Stimulated activated CD8-positive, alpha-beta memory T cell treated with anti-CD3 and anti-CD28 coated beads, Interleukin-4, amount 100 ng/mL, for 24 hours (primary cell): ENCODE results near the gene CD86.
"Not testable (repeated sequence)": the region's sequence is repeated elsewhere in the genome, so short reads cannot be mapped to it uniquely, and the experiment has no call there.

Source experiments
- DNase-seq: peaks from one replicate; pipeline ENCODE4 v3.0.0-alpha.2; 2020; ENCODE audit warnings: low read depth

CD86 gene, protein sequence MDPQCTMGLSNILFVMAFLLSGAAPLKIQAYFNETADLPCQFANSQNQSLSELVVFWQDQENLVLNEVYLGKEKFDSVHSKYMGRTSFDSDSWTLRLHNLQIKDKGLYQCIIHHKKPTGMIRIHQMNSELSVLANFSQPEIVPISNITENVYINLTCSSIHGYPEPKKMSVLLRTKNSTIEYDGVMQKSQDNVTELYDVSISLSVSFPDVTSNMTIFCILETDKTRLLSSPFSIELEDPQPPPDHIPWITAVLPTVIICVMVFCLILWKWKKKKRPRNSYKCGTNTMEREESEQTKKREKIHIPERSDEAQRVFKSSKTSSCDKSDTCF

DNA sequence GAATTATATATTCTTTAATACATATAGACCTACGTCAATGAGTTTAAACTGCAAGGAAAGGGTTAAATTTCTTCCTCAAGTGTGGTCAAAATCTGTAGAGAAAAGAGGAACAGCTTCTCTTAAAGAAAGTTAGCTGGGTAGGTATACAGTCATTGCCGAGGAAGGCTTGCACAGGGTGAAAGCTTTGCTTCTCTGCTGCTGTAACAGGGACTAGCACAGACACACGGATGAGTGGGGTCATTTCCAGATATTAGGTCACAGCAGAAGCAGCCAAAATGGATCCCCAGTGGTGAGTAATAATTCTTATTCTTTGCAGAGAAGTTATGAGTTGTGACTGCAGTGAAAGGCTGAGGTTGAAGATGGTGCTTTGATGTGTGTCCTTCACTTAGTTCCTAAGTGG lies at the start of gene CD86:
TSS of gene CD86 (plus strand) at position 148 of the 400 bp plus-strand sequence. CDS start at position 276, 128 bp downstream.
- DNase-seq, result no peak

DNA sequence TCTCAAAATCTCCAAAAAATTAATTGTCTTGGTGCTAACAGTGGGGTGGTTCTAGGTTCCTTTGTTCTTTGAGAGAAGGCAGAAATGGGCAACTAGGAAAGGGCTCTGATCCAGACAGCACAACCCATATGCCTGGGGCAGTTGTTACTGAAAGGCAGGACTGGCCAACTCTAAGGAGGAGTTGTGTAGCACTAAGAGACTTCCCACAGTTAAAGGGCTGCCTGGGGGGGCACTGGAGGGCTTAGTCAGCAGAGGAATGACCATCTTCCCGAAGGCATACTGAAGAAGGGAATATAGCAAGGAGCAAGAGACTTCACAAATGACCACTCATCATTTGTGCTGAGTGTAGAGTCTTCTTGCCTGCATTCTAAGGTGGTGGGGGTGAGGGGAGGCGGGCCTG lies 48.9 kb upstream of the CD86 start:
- DNase-seq, result no peak

DNA sequence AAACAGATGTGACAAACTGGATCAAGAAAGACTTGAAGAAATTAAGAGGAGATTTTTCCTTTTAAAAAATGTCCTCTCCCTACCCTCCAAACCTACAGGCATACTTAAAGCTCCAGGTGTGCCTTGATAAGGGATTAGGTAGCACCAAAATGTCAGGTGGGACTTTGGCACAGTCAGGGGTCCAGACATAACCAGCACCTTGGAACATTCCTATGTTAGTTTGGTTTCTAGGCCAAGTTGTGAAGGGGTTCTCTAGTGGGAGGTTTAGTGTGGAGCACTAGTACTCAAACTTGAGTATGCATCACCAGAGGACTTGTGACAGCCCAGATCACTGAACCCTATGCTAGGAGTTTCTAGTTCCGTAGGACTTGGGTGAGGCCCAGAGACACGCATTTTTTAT lies 47.0 kb upstream of the CD86 start:
- DNase-seq, result no peak

DNA sequence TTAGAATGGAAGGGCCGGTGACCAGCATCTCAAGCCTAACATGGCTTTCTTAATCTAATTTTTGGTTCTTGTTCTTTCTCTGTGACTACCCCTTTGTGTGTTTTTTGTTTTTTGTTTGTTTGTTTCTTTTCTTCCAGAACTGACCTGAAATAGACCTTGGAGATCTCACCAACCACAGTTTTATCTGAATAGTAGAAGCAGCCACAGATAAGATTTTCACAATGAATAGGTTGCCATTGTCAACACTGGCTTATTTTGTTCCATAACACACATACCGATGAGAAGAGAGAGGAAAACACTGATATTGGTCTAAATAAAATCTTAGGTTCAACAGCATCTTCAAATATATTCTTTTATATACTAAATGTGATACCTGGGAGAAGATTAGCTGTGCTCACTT lies 44.7 kb upstream of the CD86 start:
- DNase-seq, result no peak

DNA sequence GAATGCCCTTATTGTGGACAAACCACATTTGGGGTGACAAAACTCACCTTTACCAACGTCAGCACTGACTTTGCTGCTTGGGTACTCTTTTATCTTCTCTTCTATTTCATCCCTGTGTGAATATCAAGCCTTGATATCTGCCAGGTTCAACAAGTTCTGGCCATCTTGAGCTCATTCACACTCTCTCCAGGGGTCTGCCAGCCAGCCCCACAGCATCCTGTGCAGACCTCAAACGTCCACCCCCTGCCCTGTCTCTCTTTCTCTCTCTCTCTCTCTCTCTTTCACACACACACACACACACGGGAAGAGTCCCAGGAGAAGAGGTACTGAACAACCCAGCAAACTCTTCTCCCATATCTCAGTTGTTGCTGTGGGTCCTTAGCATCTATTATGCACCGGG lies 43.8 kb upstream of the CD86 start:
- no peak for DNase-seq

DNA sequence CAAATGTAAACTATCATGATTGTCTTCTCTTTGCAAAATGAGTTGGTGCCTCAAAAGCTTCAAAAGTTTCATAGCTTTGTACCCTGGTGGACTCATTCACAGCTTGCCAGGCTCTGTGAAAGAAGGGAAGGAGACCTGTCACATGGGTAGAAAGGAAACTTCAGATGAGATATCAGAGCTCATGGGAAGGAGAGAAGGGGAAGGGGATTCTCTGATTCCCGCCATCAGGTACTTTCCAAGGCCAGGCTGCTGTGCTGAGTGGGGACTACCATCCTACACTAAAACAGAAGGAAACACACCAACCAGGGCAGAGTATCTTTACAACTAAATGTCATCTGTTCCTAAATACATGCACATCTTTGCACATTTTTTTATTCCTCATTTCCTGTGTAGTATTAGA lies 42.3 kb upstream of the CD86 start:
- DNase-seq, result no peak

DNA sequence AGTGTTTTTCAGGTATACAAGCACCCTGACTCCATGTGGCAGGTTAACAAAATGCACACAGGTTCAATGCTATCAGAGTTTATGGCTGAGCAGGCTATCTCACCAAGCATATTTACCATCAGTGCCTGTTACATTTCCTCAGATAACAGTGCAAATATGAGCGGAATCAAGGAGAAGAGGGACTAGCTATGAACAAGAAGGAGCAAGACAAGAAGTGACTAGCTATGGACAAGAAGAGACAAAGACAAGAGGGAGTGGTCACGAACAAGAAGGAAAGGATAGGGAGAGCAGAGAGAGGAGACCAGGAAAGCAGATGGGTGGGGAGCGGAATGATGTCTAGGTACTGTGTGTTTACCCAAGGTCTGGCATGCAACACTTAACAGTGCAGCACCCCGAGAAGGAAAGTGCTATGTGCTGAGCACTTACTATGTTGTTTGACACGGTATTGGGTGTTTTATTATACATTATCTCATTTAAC lies 41.7 kb upstream of the CD86 start:
- DNase-seq, result no peak

DNA sequence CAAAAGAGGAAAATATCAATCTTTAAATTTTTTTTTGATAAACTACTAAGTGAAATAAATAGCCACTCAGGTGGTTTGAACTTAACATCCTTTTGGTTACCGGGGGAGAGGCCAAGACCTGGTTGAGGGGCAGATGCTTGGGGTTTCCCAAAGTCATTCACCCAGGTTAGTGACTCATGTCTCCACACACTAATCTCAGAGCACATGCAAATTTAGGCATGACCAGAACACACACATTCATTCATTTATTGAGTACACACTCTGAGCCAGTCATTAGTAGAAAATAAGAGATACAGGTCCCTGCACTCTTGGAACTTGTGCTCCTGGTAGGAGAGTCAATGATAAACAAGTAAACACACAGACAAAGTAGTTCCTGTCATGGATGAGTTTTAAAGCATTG lies 40.4 kb upstream of the CD86 start:
- no peak for DNase-seq

DNA sequence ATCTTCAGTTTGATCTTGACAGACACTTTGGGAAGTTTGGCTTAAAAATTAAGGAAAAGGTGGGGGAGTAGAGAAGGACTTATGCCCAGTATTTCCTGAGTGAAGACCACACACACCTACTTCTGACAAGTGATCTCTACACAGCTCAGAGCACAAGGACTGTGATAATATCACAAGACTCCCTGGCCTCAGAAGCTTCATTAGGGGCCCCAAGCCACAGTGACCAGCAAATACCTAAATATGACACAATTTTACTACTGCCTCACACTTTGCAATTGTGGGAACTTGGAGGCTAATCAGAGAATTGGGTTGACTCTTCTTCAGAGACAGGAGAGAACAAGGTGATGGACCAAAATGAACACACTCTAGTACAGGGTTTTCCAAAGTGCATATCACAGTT lies 35.7 kb upstream of the CD86 start:
- no peak for DNase-seq

DNA sequence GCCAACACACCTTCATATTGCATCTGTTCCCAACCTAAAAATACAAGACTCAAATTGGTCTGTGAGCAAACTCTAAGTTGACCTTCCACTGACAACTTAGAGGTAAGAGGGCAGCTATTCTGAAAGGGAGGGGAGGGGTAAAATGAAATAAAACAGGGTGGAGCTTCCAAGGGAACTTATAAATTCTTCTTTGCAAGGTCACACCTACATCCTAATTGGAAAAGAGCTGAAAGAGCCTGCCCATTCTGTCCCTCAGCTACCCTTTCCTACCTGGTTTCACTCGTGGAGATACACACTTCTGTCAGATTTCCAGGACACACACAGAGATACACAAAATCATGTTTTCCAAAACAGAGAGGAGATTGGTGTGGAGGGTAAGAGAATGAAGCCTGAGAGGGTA lies 34.1 kb upstream of the CD86 start:
- DNase-seq, result no peak

DNA sequence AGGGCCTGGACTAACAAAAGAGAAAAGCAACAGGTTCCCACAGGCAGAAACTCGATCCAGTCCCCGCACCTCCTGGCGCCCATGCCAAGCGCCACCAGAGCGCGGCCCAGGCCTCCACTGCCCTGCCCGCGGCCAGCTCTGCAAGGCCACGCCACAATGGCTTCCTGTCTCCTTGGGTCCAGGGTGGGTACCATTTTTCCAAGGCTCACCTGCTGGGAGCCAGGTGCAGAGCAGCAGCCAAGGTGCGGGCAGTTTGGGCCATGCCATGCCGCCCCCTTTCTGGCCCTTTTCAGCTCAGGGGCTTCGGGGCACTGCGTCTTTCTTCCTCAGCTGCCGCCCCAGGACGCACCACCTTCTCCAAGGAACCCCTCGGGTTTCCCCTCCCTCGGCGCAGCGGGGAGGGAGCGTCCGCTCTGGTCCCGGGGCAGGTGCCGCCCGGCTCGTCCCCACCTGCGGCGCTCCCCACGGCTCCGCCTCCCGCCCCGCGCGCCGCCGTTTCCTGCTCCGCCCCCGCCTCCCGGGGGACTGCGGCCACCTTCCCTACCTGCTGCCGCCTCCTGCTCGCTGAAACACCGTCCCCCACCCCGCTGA lies 33.3 kb upstream of the CD86 start, which contains the start of gene ILDR1:
TSS of gene ILDR1 (minus strand) at position 437 of the 591 bp plus-strand sequence. CDS start at position 267, 170 bp downstream.
- DNase-seq, result no peak

DNA sequence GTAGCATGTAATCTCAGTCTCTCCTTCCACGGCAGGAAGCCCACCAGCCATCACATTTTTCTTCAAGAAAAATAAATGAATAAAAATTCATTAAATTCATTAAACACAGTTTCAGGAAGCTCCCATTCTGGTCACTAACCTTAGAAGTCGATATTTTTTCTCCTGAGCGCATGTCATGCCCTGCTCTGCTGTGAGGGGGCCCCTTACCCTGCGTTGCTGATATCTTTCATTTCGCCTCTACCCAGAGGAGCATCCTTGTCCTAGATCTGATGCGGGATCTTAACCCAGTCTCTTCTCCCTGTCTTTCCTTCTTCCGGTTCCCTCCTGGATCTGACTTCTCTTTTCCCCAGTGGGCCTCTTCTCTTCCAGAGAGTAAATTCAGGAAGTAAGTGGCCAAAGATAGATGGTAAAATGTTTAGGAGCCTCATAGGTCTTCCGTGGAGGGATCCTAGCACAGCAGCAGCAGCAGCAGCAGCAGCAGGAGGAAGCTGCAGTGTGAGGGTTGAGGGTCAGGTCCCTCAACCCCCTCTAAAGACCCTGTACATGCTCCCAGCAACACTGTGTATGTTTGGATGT lies 31.7 kb upstream of the CD86 start:
- no peak for DNase-seq

DNA sequence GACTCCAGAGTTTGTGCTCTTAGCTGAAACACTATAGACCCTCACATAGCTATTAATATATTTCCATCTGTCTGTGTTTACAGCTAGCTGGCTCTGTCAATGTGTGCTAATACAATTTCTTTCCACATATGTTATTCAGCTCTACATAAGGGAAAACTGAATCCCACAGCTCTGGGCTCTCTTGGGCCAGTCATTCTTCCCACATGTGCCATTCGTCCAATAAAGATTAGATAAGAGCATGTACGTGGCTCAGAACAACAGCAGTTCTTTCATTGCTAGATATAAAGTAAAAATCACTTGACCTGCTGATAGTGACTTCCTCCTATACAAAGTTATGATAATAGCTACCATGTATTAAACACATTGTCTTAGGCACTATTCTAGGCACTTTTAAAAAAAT lies 30.4 kb upstream of the CD86 start:
- no peak for DNase-seq

DNA sequence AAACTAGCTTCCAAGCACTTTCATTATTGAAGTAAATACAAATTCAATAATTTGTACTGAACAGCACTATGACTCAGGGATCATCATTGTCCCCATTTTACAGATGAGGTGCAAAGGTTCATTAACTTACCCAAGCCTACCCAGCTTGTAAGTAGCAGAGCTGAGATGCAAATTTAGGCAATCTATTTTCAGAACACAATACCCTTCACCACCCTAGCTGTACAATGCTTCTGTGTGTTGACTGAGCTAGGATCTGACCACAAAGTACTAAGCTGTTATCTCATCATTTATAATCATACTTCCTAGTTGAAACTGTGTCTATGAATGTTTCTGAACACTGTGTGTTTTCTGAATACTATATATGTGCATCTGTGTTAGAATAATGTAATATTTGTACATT lies 29.9 kb upstream of the CD86 start:
- DNase-seq, result no peak

DNA sequence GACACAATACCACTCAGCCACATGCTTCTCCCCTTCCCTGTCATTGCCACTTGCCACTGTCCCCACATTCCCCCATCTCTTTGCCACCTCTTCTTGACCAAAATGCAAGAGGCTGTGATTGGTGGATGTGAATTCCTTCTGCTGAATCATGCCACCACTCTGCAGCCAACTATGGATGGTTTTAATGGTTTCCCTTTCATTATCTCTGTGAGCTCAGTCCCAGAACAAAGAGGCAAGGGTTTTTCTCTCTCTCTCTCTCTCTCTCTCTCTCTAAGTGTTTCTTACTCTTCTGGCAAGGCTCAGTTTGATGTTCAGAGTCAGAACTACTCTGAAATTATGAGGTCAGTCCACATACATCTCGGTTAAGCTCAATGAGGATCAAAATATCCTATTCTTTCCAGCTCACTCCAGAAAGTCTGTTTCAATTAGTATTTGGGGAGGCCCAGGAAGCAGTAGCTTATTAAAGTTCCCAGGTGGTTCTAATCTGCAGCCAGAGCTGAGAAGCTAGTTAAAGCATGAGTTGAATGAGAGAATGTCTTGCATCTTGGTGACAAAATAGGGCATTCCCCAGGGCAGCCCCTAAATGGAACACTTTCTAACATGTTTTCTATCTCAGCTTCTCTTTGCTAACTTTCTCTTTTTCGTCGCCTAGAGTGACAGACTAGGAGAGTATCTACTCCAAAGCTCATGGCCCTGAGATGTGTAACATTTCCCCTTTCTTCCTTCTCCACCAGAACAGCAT lies 24.6 kb upstream of the CD86 start:
- DNase-seq, result no peak

DNA sequence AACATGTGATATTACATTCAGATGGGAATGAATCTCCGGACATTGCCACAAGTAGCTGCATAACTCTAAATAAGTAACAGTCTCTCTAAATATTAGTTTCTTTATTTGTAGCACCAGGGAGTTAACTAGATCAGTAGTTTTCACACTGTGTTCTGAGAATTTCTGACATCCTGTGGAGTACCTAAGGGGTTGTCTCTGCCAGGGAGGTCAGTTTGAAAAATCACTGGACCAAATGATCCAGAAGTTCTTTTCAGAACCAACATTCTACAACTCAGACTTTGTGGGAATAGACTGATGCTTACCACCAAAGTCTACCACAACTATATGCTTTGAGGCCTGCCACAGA lies 24.1 kb upstream of the CD86 start:
- no peak for DNase-seq

DNA sequence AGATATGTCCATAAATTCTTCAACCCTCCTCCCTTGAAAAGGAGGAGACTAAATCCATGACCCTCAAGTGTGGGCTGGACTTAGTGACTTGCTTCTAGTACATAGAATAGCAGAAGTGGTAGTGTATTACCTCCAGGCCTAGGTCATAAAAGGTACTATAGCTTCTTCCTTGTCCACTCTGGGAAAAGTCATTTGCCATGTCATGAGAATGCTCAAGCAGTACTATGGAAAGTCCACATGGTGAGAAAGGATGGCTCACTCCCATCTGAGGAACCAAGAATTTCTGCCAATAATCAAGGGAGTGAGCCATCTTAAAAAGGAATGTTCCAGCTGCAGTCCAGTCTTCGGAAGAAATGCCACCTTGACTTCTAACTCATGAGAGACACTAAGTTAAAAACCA lies 22.6 kb upstream of the CD86 start:
- DNase-seq, result no peak

DNA sequence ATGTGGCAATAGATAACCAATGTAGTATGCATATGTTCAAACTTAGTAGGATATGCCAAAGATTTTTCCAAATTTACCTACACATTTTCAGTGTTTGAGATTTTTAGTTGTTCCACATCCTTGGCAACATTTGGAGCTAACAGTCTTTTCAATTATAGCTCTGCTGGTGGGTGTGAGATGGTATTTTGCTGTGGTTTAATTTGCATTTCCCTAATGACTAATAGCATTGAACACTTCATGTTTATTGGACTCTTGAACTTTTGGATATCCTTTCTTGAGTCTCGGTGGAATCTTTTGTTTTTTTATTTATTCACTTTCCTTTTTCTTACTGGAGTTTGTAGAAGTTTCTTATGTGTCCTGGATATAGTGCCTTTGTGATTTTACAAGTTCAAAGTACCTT lies 22.1 kb upstream of the CD86 start:
- DNase-seq, result no peak

DNA sequence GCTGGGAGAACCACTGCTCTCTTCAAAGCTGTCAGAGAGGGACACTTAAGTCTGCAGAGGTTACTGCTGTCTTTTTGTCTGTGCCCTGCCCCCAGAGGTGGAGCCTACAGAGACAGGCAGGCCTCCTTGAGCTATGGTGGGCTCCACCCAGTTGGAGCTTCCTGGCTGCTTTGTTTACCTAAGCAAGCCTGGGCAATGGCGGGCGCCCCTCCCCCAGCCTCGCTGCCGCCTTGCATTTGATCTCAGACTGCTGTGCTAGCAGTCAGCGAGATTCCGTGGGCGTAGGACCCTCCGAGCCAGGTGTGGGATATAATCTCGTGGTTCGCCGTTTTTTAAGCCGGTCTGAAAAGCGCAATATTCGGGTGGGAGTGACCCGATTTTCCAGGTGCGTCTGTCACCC lies 7.9 kb upstream of the CD86 start:
- not testable (repeated sequence) for DNase-seq

DNA sequence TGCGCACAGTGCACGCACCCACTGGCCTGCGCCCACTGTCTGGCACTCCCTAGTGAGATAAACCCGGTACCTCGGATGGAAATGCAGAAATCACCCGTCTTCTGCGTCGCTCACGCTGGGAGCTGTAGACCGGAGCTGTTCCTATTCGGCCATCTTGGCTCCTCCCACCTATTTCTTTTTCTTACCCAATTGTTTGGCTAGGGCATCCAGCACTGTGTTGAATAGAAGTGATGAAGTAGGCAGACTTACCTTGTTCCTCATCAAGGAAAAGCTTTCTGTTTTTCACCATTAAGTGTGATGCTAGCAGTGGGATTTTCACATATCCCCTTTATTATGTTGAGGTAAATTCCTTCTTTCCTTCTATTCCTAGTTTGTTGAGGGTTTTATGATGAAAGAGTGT lies 7.4 kb upstream of the CD86 start:
- DNase-seq, result not testable (repeated sequence)

DNA sequence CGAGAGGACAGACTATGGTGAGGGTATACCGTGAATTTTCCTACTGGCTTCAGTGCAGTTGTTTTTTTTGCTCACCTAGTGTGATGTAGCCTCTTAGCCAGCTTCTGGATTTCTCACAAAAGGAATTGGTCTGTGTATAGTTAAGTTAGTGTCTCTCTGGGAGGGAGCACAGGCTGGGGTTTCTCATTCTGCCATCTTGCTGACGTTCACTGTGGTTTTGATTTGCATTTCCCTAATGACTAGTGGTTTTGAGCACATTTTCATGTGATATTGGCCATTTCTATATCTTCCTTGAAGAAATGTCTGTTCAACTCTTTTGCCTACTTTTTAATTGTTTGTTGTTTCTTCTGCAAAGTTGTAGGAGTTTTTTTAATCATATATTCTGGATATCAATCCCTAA lies 2.2 kb upstream of the CD86 start:
- DNase-seq, result no peak

DNA sequence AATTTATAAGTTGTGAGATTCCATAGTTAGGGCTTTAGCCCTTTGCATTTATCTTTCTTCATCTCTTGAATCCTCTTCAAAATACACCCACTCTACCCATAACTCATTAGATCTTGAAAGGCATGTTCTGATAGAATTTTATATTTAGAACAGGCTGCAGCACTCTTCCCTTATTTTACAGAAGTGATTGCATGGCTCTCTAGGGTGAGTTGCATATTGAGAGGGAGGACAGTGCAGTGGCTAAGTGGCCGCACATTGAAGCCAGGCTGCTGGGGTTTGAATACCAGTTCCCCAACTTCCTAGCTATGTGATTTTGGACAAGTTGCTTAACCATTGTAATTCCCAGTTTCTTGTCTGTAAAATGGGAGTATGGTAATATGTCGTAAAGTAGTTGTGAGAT lies 2.5 kb downstream of the CD86 start:
- no peak for DNase-seq

DNA sequence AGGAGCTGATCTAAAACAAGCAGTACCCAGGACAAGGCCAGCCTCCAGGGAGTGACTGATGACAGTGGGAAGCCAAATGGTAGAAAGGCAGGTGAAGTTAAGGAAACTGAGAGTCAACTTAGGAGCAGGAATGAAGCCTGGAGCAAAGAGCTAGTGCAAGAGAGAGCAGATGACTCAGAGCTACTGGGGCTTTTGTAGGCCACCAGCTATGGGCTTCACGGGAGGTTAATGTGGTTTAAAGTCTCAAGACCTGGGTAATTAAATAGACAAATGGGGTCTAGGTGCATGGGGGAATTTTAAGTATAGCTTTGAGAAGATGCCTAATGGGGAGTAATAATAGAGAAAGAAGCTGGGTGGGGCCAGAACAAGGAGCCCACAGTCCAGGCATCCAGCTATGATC lies 3.1 kb downstream of the CD86 start:
- DNase-seq, result no peak
